Mesenchymal stem cell (in vitro differentiated cells and primary cell): ENCODE results near the gene RELT.

ENCODE experiments used
- DNase-seq: peaks from one replicate; pipeline ENCODE4 v3.0.0-alpha.2; 2013
- H2AFZ ChIP-seq: one replicate; pipeline ENCODE4 v1.6.1; 2013; ENCODE audit warnings: low read depth, mild to moderate bottlenecking, control low read depth, inconsistent platforms, low read length, moderate library complexity
- H2AK5ac ChIP-seq: 2 replicates; pipeline ENCODE4 v1.6.1; 2013; ENCODE audit warnings: low read length, moderate library complexity, mild to moderate bottlenecking, inconsistent platforms; ENCODE audit not compliant: severe bottlenecking
- H2BK120ac ChIP-seq: one replicate; pipeline ENCODE4 v1.6.1; 2013; ENCODE audit warnings: low read depth, mild to moderate bottlenecking, inconsistent platforms, low read length, moderate library complexity
- H2BK12ac ChIP-seq, 2 experiments: one replicate each; pipeline ENCODE4 v1.6.1; 2013; ENCODE audit warnings: inconsistent platforms in 2 of 2, low read length in 2 of 2, mild to moderate bottlenecking in 2 of 2, moderate library complexity in 2 of 2, control low read depth in 1 of 2
- H2BK15ac ChIP-seq: one replicate; pipeline ENCODE4 v1.6.1; 2013; ENCODE audit warnings: mild to moderate bottlenecking, low read depth, inconsistent platforms; ENCODE audit not compliant: poor library complexity, severe bottlenecking
- H2BK5ac ChIP-seq: 2 replicates; pipeline ENCODE4 v1.6.1; 2013; ENCODE audit warnings: low read depth, mild to moderate bottlenecking, low read length, control low read depth, inconsistent platforms; ENCODE audit not compliant: poor library complexity, severe bottlenecking
- H3K14ac ChIP-seq, 2 experiments: one replicate each; pipeline ENCODE4 v1.6.1; 2013; ENCODE audit warnings: inconsistent platforms in 2 of 2, low read length in 2 of 2, control low read depth in 1 of 2, mild to moderate bottlenecking in 1 of 2, moderate library complexity in 1 of 2
- H3K18ac ChIP-seq, 2 experiments: one replicate each; pipeline ENCODE4 v1.6.1; 2013; ENCODE audit warnings: inconsistent platforms in 2 of 2, low read length in 2 of 2, control low read depth in 1 of 2, low read depth in 1 of 2, mild to moderate bottlenecking in 1 of 2
- H3K23ac ChIP-seq, 2 experiments: one replicate each; pipeline ENCODE4 v1.6.1; 2013; ENCODE audit warnings: inconsistent platforms in 2 of 2, low read length in 2 of 2, mild to moderate bottlenecking in 2 of 2, moderate library complexity in 2 of 2, control low read depth in 1 of 2
- H3K27ac ChIP-seq: 2 replicates; pipeline ENCODE4 v1.5.1; 2013; ENCODE audit warnings: mild to moderate bottlenecking, moderate library complexity, low read length, control low read depth, inconsistent platforms; ENCODE audit not compliant: poor library complexity, severe bottlenecking
- H3K27me3 ChIP-seq, 2 experiments: 2 replicates each; pipeline versions ENCODE4 v1.6.1 to v1.7.0; 2013; ENCODE audit warnings: low read length in 2 of 2, mild to moderate bottlenecking in 2 of 2, moderate library complexity in 2 of 2, control low read depth in 1 of 2, inconsistent platforms in 1 of 2; ENCODE audit not compliant: control insufficient read depth in 1 of 2, insufficient read depth in 1 of 2
- H3K36me3 ChIP-seq, 2 experiments: 2 replicates each; pipeline versions ENCODE4 v1.6.1 to v1.7.0; 2013; ENCODE audit warnings: low read length in 2 of 2, control low read depth in 1 of 2, inconsistent platforms in 1 of 2, low read depth in 1 of 2, mild to moderate bottlenecking in 1 of 2; ENCODE audit not compliant: insufficient read depth in 2 of 2, control insufficient read depth in 1 of 2
- H3K4ac ChIP-seq, 2 experiments: one replicate each; pipeline ENCODE4 v1.6.1; 2013; ENCODE audit warnings: inconsistent platforms in 2 of 2, low read length in 2 of 2, mild to moderate bottlenecking in 2 of 2, moderate library complexity in 2 of 2, control low read depth in 1 of 2, low read depth in 1 of 2
- H3K4me1 ChIP-seq: 2 replicates; pipeline ENCODE4 v1.6.1; 2013; ENCODE audit warnings: low read depth, low read length, control low read depth; ENCODE audit not compliant: control insufficient read depth, insufficient read depth
- H3K4me2 ChIP-seq: 2 replicates; pipeline ENCODE4 v1.6.1; 2013; ENCODE audit warnings: low read length, mild to moderate bottlenecking, inconsistent platforms; ENCODE audit not compliant: poor library complexity, severe bottlenecking
- H3K4me3 ChIP-seq, 2 experiments: 2 replicates each; pipeline versions ENCODE4 v1.5.1 to v1.7.0; 2013; ENCODE audit warnings: low read length in 2 of 2, mild to moderate bottlenecking in 2 of 2, control low read depth in 1 of 2, low read depth in 1 of 2; ENCODE audit not compliant: insufficient read depth in 1 of 2
- H3K79me1 ChIP-seq: replicated peaks from 2 replicates; pipeline ENCODE4 v1.6.1; 2013; ENCODE audit warnings: mild to moderate bottlenecking, control low read depth, low read length, inconsistent platforms; ENCODE audit not compliant: poor library complexity, severe bottlenecking
- H3K9ac ChIP-seq: 2 replicates; pipeline ENCODE4 v1.7.0; 2013; ENCODE audit warnings: mild to moderate bottlenecking, low read length, moderate library complexity
- H3K9me3 ChIP-seq: 2 replicates; pipeline ENCODE4 v1.7.0; 2013; ENCODE audit warnings: mild to moderate bottlenecking, low read length; ENCODE audit not compliant: control insufficient read depth
- H4K8ac ChIP-seq: one replicate; pipeline ENCODE4 v1.6.1; 2013; ENCODE audit warnings: inconsistent platforms, mild to moderate bottlenecking, low read length, moderate library complexity
- H4K91ac ChIP-seq: one replicate; pipeline ENCODE4 v1.6.1; 2013; ENCODE audit warnings: mild to moderate bottlenecking, low read length, inconsistent platforms
- whole genome bisulfite sequencing: methylation state at CpG from one replicate; pipeline ENCODE4 v1.1.7; 2013; ENCODE audit warnings: mixed read lengths; 5-methylcytosine and 5-hydroxymethylcytosine counted together

The RELT gene

GRCh38 chr11:73361953-73362776 is 14.0 kb upstream of the RELT start:
- H3K4ac ChIP-seq, result no peak overlapping the region
- no peak overlapping the region for H3K4me2 ChIP-seq
- no peak overlapping the region for H3K18ac ChIP-seq
- H3K23ac ChIP-seq, result no peak overlapping the region
- WGBS, result 65% methylated on average over 70 of the region's 70 CpGs
- peaks cover 85 to 88% of the 10 kb centered on the region in 2 experiments for H3K36me3 ChIP-seq
- H3K79me1 ChIP-seq, result peaks cover 7% of the 10 kb centered on the region
- H3K4me3 ChIP-seq, result no peak overlapping the region
- H2BK120ac ChIP-seq, result no peak overlapping the region
- H3K9ac ChIP-seq, result no peak overlapping the region
- no peak overlapping the region for H4K91ac ChIP-seq
- H3K9me3 ChIP-seq, result no peaks in the 10 kb centered on the region
- H3K14ac ChIP-seq, result no peak overlapping the region
- H3K4me1 ChIP-seq, result no peaks in the 10 kb centered on the region
- H2BK5ac ChIP-seq, result no peak overlapping the region
- no peak overlapping the region for H2AK5ac ChIP-seq
- H2AFZ ChIP-seq, result no peak overlapping the region
- H4K8ac ChIP-seq, result no peak overlapping the region
- no peaks in the 10 kb centered on the region for H3K27me3 ChIP-seq
- no peak overlapping the region for H2BK15ac ChIP-seq
- DNase-seq, result no peak
- no peak overlapping the region for H2BK12ac ChIP-seq
- H3K27ac ChIP-seq, result no peak overlapping the region

GRCh38 chr11:73363147-73363546 is 13.1 kb upstream of the RELT start:
- Histone ChIP-seq H3K36me3 (peaks cover 85 to 89% of the 10 kb centered on the region in 2 experiments), H3K14ac (no peak overlapping the region), H3K4me2 (no peak overlapping the region), H2AFZ (no peak overlapping the region), H3K4me1 (peaks cover 3% of the 10 kb centered on the region), H2BK120ac (no peak overlapping the region), H3K27me3 (no peaks in the 10 kb centered on the region), H3K18ac (no peak overlapping the region), H3K79me1 (peaks cover 6% of the 10 kb centered on the region), H3K9me3 (no peaks in the 10 kb centered on the region), H2AK5ac (no peak overlapping the region), H4K91ac (no peak overlapping the region), H2BK15ac (no peak overlapping the region), H3K23ac (no peak overlapping the region), H2BK12ac (no peak overlapping the region), H4K8ac (no peak overlapping the region), H3K27ac (no peak overlapping the region), H3K4me3 (no peak overlapping the region), H3K4ac (no peak overlapping the region), H3K9ac (no peak overlapping the region), H2BK5ac (no peak overlapping the region)
- no peak for DNase-seq
- WGBS, result 97% methylated on average over 9 of the region's 9 CpGs

- 94% methylated on average over 22 of the region's 24 CpGs for WGBS
- Histone ChIP-seq H4K91ac (no peak overlapping the region), H2BK15ac (no peak overlapping the region)
These were observed 10.6 kb upstream of the RELT start for GRCh38 chr11:73365352-73366264.

GRCh38 chr11:73366265-73366610 is 10.0 kb upstream of the RELT start:
- Histone ChIP-seq H2AFZ (no peak overlapping the region), H3K23ac (no peak overlapping the region), H3K36me3 (peaks cover 78% of the 10 kb centered on the region in 2 experiments), H3K4ac (no peak overlapping the region), H2BK120ac (no peak overlapping the region), H3K4me3 (no peak overlapping the region), H4K91ac (no peak overlapping the region), H2BK15ac (no peak overlapping the region), H3K27me3 (no peaks in the 10 kb centered on the region), H3K79me1 (peaks cover 3% of the 10 kb centered on the region), H3K9me3 (no peaks in the 10 kb centered on the region), H3K18ac (no peak overlapping the region), H2BK12ac (no peak overlapping the region), H3K14ac (no peak overlapping the region), H3K4me1 (peaks cover 3% of the 10 kb centered on the region), H3K9ac (no peak overlapping the region), H4K8ac (no peak overlapping the region), H3K4me2 (no peak overlapping the region), H2AK5ac (no peak overlapping the region), H2BK5ac (no peak overlapping the region), H3K27ac (no peak overlapping the region)
- 92% methylated on average over 4 of the region's 4 CpGs for WGBS
- no peak for DNase-seq

More at GRCh38 chr11:73365352-73366264, 10.6 kb upstream of the RELT start:
- Histone ChIP-seq H3K79me1 (peaks cover 3% of the 10 kb centered on the region), H3K4ac (no peak overlapping the region), H3K27me3 (no peaks in the 10 kb centered on the region), H3K27ac (no peak overlapping the region), H3K9ac (no peak overlapping the region), H2BK120ac (no peak overlapping the region), H3K4me1 (peaks cover 3% of the 10 kb centered on the region), H2AK5ac (no peak overlapping the region), H4K8ac (no peak overlapping the region), H2BK12ac (no peak overlapping the region), H3K23ac (no peak overlapping the region), H3K36me3 (peaks cover 83 to 84% of the 10 kb centered on the region in 2 experiments), H3K18ac (no peak overlapping the region), H2AFZ (no peak overlapping the region), H2BK5ac (no peak overlapping the region), H3K4me3 (no peak overlapping the region), H3K9me3 (no peaks in the 10 kb centered on the region), H3K14ac (no peak overlapping the region), H3K4me2 (no peak overlapping the region)
- DNase-seq, result no peak
